LNCAP (cell line): Measurements from ENCODE around the gene ABCC3.

Experiments
- CTCF ChIP-seq: fragments of 450-650 bp; IDR thresholded peaks from 2 replicates; pipeline ENCODE4 v1.5.1; 2017; ENCODE audit warnings: mild to moderate bottlenecking

The ABCC3 gene

DNA sequence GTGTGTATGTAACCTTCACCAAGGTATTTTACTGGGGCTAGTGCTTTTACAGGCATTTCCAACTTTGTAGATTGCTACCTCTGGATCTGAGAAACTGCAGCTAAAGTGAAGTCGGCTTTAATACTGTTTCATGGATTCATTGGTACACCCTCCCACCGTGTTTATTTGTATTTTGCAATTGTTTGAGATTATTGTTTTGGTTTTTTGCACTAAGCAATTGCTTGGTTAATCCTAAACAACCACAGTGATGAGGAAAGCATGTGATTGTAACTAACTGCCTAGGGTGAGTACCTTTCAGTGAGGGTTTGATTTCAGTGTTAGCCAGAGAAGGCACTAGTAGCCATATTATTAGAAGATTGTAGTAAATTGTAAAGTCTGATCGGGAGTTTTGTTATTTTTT is 88.1 kb downstream of the ABCC3 start:
- TF ChIP-seq CTCF, result no peak

GRCh38 chr17:50725769-50726655 is 91.3 kb downstream of the ABCC3 start:
- TF ChIP-seq CTCF, result no peak

GRCh38 chr17:50728112-50728429 is 93.4 kb downstream of the ABCC3 start:
- no peak for TF ChIP-seq CTCF

- no peak for TF ChIP-seq CTCF
Observed at GRCh38 chr17:50728881-50729765, 94.4 kb downstream of the ABCC3 start.

- no peak for TF ChIP-seq CTCF
Observed at GRCh38 chr17:50731575-50732460, 97.1 kb downstream of the ABCC3 start.

GRCh38 chr17:50735287-50735686 is 100.6 kb downstream of the ABCC3 start:
- TF ChIP-seq CTCF, result no peak

GRCh38 chr17:50737118-50737698 is 102.5 kb downstream of the ABCC3 start:
- TF ChIP-seq CTCF, result no peak
